ENCODE results near the gene KCNK15. TPM values are rescaled to one million over a fixed set of nuclear protein-coding genes. Genes with fewer than 3 reads are reported as not detected.

Gene KCNK15
- total and polyA plus RNA-seq, 3 donors from 2014 or later, result 4.4 to 23.4 (median 16.9) TPM

- 40 to 91% methylated on average over 3 to 7 of the region's 7 CpGs for WGBS, 2 donors
- H3K36me3 ChIP-seq (ENCODE audit: low read depth, missing control alignments), result no peaks in the 10 kb centered on the region
- DNase-seq, result peak; percentile 83
- H3K27me3 ChIP-seq, result no peaks in the 10 kb centered on the region
- TF ChIP-seq POLR2A (IDR thresholded peaks at IDR 0.05), result no peak
- peak; percentile 76 to 91 (median 89) for TF ChIP-seq CTCF (IDR thresholded peaks at IDR 0.05)
- H3K4me1 ChIP-seq, result peaks cover 16% of the 10 kb centered on the region
- H3K27ac ChIP-seq, result no peak overlapping the region
- no peak overlapping the region for H3K4me3 ChIP-seq
- intact Hi-C loops (cut with DNase I; ENCODE audit: low total_unique reads), result loop anchor here (5.0 kb wide), 1 partner anchor 51 kb away; no protein-coding TSS in a partner anchor
- no peaks in the 10 kb centered on the region for H3K9me3 ChIP-seq
These were observed 12.2 kb upstream of the KCNK15 start for GRCh38 chr20:44733341-44734069.

GRCh38 chr20:44734938-44735337 lies 10.7 kb upstream of the KCNK15 start:
- peaks cover 25% of the 10 kb centered on the region for H3K4me1 ChIP-seq
- no peaks in the 10 kb centered on the region for H3K36me3 ChIP-seq (ENCODE audit: low read depth, missing control alignments)
- TF ChIP-seq POLR2A (IDR thresholded peaks at IDR 0.05) (no peak), CTCF (IDR thresholded peaks at IDR 0.05) (peak in 1 of 3 experiments; percentile 22)
- H3K9me3 ChIP-seq, result no peaks in the 10 kb centered on the region
- H3K4me3 ChIP-seq, result no peak overlapping the region
- intact Hi-C loops (cut with DNase I; ENCODE audit: low total_unique reads), result loop anchor here (5.0 kb wide), 1 partner anchor 53 kb away; no protein-coding TSS in a partner anchor
- no peaks in the 10 kb centered on the region for H3K27me3 ChIP-seq
- no peak for DNase-seq
- no peak overlapping the region for H3K27ac ChIP-seq
- WGBS, 2 donors, result 67 to 73% methylated on average over 3 of the region's 3 CpGs

GRCh38 chr20:44735816-44736169 lies 9.9 kb upstream of the KCNK15 start:
- no peaks in the 10 kb centered on the region for H3K27me3 ChIP-seq
- H3K36me3 ChIP-seq (ENCODE audit: low read depth, missing control alignments), result no peaks in the 10 kb centered on the region
- H3K4me1 ChIP-seq, result peaks cover 26% of the 10 kb centered on the region
- H3K9me3 ChIP-seq, result no peaks in the 10 kb centered on the region
- DNase-seq, result no peak
- TF ChIP-seq CTCF (IDR thresholded peaks at IDR 0.05), result no peak
- TF ChIP-seq POLR2A (IDR thresholded peaks at IDR 0.05), result no peak
- WGBS, 2 donors, result 63 to 77% methylated on average over 4 of the region's 4 CpGs
- intact Hi-C loops (cut with DNase I; ENCODE audit: low total_unique reads), result no loop called here
- no peak overlapping the region for H3K4me3 ChIP-seq
- no peak overlapping the region for H3K27ac ChIP-seq

- TF ChIP-seq POLR2A (IDR thresholded peaks at IDR 0.05), result no peak
- no peak for TF ChIP-seq CTCF (IDR thresholded peaks at IDR 0.05)
- intact Hi-C loops (cut with DNase I; ENCODE audit: low total_unique reads), result no loop called here
- 35 to 37% methylated on average over 6 of the region's 6 CpGs for WGBS, 2 donors
- DNase-seq, result peak; percentile 88
- H3K9me3 ChIP-seq, result no peaks in the 10 kb centered on the region
- H3K36me3 ChIP-seq (ENCODE audit: low read depth, missing control alignments), result no peaks in the 10 kb centered on the region
- H3K4me3 ChIP-seq, result no peak overlapping the region
- peaks cover 26% of the 10 kb centered on the region for H3K4me1 ChIP-seq
- H3K27me3 ChIP-seq, result no peaks in the 10 kb centered on the region
- H3K27ac ChIP-seq, result no peak overlapping the region
These were observed 9.3 kb upstream of the KCNK15 start for GRCh38 chr20:44736170-44737021.

Data from testis (tissue), 3 donors.